NCI-H748 (cell line): ENCODE data around the gene PRKD2.
A peak's percentile ranks its signal among the peaks of the same experiment; 100 is the strongest.

Source experiments
- DNase-seq: peaks from one replicate; lab custom pipeline; 2025; ENCODE audit not compliant: unreplicated experiment; lab: John Stamatoyannopoulos, UW

Gene PRKD2

GRCh38 chr19:46665072-46665471 lies 51.8 kb downstream of the PRKD2 start:
- DNase-seq: no peak

GRCh38 chr19:46661735-46662592 lies 55.0 kb downstream of the PRKD2 start:
- peak; percentile 95 for DNase-seq

- DNase-seq: peak; percentile 100
Measured at GRCh38 chr19:46661020-46661731, 55.7 kb downstream of the PRKD2 start, which contains the start of gene DACT3. TSS of gene DACT3 (minus strand) at chr19:46661182. CDS start at chr19:46661064, 118 bp downstream.

GRCh38 chr19:46660551-46661019 lies 56.3 kb downstream of the PRKD2 start:
- no peak for DNase-seq

- no peak for DNase-seq
Measured at GRCh38 chr19:46660008-46660517, 56.9 kb downstream of the PRKD2 start.

- DNase-seq: no peak
Measured at GRCh38 chr19:46659151-46660007, 57.5 kb downstream of the PRKD2 start.

GRCh38 chr19:46656541-46656940 lies 60.4 kb downstream of the PRKD2 start:
- no peak for DNase-seq

- no peak for DNase-seq
Measured at GRCh38 chr19:46654621-46655152, 62.2 kb downstream of the PRKD2 start.

GRCh38 chr19:46650445-46650844 lies 66.5 kb downstream of the PRKD2 start:
- no peak for DNase-seq

- DNase-seq: no peak
Measured at GRCh38 chr19:46648961-46649960, 67.7 kb downstream of the PRKD2 start.

- no peak for DNase-seq
Measured at GRCh38 chr19:46648060-46648960, 68.6 kb downstream of the PRKD2 start.

- no peak for DNase-seq
Measured at GRCh38 chr19:46646402-46646801, 70.5 kb downstream of the PRKD2 start.

GRCh38 chr19:46644720-46645119 lies 72.2 kb downstream of the PRKD2 start:
- no peak for DNase-seq

GRCh38 chr19:46640656-46641055 lies 76.3 kb downstream of the PRKD2 start:
- no peak for DNase-seq

- DNase-seq: peak; percentile 79
Measured at GRCh38 chr19:46639358-46640182, 77.3 kb downstream of the PRKD2 start.

- DNase-seq: no peak
Measured at GRCh38 chr19:46637224-46637623, 79.7 kb downstream of the PRKD2 start.

GRCh38 chr19:46635920-46636761 lies 80.8 kb downstream of the PRKD2 start, which contains the start of gene GNG8:
TSS of gene GNG8 (minus strand) at chr19:46636202. CDS start at chr19:46634682, 1,520 bp downstream.
- DNase-seq: peak; percentile 24
